Endodermal cell (in vitro differentiated cells): Measurements from ENCODE around the gene GNAI3. TPM values are rescaled to one million over a fixed set of nuclear protein-coding genes. Genes with fewer than 3 reads are reported as not detected.
A peak's percentile ranks its signal among the peaks of the same experiment; 100 is the strongest.

ENCODE experiments used
- DNase-seq: peaks from one replicate; pipeline ENCODE4 v3.0.0-alpha.2; 2017
- H3K27ac ChIP-seq: 2 replicates; pipeline ENCODE4 v1.5.1; 2013; ENCODE audit warnings: mild to moderate bottlenecking, low read depth, low read length, moderate library complexity
- H3K27me3 ChIP-seq: 2 replicates; pipeline ENCODE4 v1.6.1; 2013; ENCODE audit warnings: mild to moderate bottlenecking, low read length, moderate library complexity; ENCODE audit not compliant: insufficient read depth, control insufficient read depth, poor library complexity, severe bottlenecking
- H3K36me3 ChIP-seq: 2 replicates; pipeline ENCODE4 v1.7.0; 2013; ENCODE audit warnings: mild to moderate bottlenecking, low read length, moderate library complexity; ENCODE audit not compliant: control insufficient read depth, insufficient read depth
- H3K4me1 ChIP-seq: one replicate; pipeline ENCODE4 v1.7.0; 2013; ENCODE audit warnings: low read length; ENCODE audit not compliant: control insufficient read depth, insufficient read depth
- H3K4me3 ChIP-seq: 2 replicates; pipeline ENCODE4 v1.5.1; 2013; ENCODE audit warnings: mild to moderate bottlenecking, low read length, moderate library complexity
- H3K9ac ChIP-seq: 2 replicates; pipeline ENCODE4 v1.6.1; 2013; ENCODE audit warnings: mild to moderate bottlenecking, low read length, moderate library complexity; ENCODE audit not compliant: poor library complexity, severe bottlenecking; ENCODE audit errors: extremely low read depth
- H3K9me3 ChIP-seq: 2 replicates; pipeline ENCODE4 v1.6.1; 2013; ENCODE audit warnings: mild to moderate bottlenecking, low read length, moderate library complexity; ENCODE audit not compliant: control insufficient read depth
- H3K27ac Mint-ChIP-seq: 2 replicates; pipeline ENCODE4 v1.8.0; 2020; ENCODE audit warnings: mixed read lengths
- H3K27me3 Mint-ChIP-seq: 2 replicates; pipeline ENCODE4 v1.8.0; 2021; ENCODE audit warnings: mild to moderate bottlenecking, mixed read lengths; ENCODE audit not compliant: insufficient read depth
- H3K36me3 Mint-ChIP-seq: 2 replicates; pipeline ENCODE4 v1.8.0; 2020; ENCODE audit warnings: low read depth, mixed read lengths
- H3K4me1 Mint-ChIP-seq: 2 replicates; pipeline ENCODE4 v1.8.0; 2020; ENCODE audit warnings: mixed read lengths
- H3K4me3 Mint-ChIP-seq: 2 replicates; pipeline ENCODE4 v1.8.0; 2020; ENCODE audit warnings: mild to moderate bottlenecking, moderate library complexity, mixed read lengths
- H3K9me3 Mint-ChIP-seq: 2 replicates; pipeline ENCODE4 v1.8.0; 2020; ENCODE audit warnings: mild to moderate bottlenecking, mixed read lengths
- WGBS, 2 experiments: methylation state at CpG; one replicate each; pipeline versions ENCODE4 v1.1.5 to v1.1.7; 2013; ENCODE audit warnings: missing lambda C conversion rate in 2 of 2, mixed read lengths in 1 of 2; ENCODE audit not compliant: insufficient coverage in 1 of 2, insufficient read length in 1 of 2; 5-methylcytosine and 5-hydroxymethylcytosine counted together
- total RNA-seq, 2 donors: library from RNA; stranded (reverse); fragmentation: NEBNext Ultra II Directional in 1 of 2; extraction: Animal tissue kit (Norgen Biotek cat#: 25700) in 1 of 2; gene quantifications; 2 replicates in 1 of 2; 3 replicates in 1 of 2; pipeline ENCODE4 v1.2.1, GENCODE V29; 2021
- TF ChIP-seq, protein P1 (sequence below): fragments of 200-600 bp; sonication (generic); conservative IDR thresholded peaks from 2 replicates; pipeline ENCODE4 v1.5.0; 2021; ENCODE audit warnings: antibody characterized with exemption, mild to moderate bottlenecking

The GNAI3 gene
- total RNA-seq, 2 donors from 2014 or later: 10.1 to 10.9 TPM

GRCh38 chr1:109644670-109645069 lies 96.3 kb downstream of the GNAI3 start:
- Histone ChIP-seq H3K4me1 (no peaks in the 10 kb centered on the region), H3K27ac (no peak overlapping the region), H3K4me3 (no peak overlapping the region), H3K27me3 (peaks cover 5% of the 10 kb centered on the region), H3K9me3 (peaks cover 3% of the 10 kb centered on the region), H3K36me3 (no peaks in the 10 kb centered on the region), H3K9ac (no peak overlapping the region)
- Mint-ChIP-seq H3K4me1 (peaks cover 5% of the 10 kb centered on the region), H3K36me3 (no peaks in the 10 kb centered on the region), H3K9me3 (peaks cover 6% of the 10 kb centered on the region), H3K27me3 (peaks cover 16% of the 10 kb centered on the region), H3K4me3 (no peak overlapping the region), H3K27ac (no peak overlapping the region)
- TF ChIP-seq, protein P1, sequence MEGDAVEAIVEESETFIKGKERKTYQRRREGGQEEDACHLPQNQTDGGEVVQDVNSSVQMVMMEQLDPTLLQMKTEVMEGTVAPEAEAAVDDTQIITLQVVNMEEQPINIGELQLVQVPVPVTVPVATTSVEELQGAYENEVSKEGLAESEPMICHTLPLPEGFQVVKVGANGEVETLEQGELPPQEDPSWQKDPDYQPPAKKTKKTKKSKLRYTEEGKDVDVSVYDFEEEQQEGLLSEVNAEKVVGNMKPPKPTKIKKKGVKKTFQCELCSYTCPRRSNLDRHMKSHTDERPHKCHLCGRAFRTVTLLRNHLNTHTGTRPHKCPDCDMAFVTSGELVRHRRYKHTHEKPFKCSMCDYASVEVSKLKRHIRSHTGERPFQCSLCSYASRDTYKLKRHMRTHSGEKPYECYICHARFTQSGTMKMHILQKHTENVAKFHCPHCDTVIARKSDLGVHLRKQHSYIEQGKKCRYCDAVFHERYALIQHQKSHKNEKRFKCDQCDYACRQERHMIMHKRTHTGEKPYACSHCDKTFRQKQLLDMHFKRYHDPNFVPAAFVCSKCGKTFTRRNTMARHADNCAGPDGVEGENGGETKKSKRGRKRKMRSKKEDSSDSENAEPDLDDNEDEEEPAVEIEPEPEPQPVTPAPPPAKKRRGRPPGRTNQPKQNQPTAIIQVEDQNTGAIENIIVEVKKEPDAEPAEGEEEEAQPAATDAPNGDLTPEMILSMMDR: no peak
- 93 to 100% methylated on average over 3 to 10 of the region's 10 CpGs for WGBS, 2 experiments
- DNase-seq: no peak

DNA sequence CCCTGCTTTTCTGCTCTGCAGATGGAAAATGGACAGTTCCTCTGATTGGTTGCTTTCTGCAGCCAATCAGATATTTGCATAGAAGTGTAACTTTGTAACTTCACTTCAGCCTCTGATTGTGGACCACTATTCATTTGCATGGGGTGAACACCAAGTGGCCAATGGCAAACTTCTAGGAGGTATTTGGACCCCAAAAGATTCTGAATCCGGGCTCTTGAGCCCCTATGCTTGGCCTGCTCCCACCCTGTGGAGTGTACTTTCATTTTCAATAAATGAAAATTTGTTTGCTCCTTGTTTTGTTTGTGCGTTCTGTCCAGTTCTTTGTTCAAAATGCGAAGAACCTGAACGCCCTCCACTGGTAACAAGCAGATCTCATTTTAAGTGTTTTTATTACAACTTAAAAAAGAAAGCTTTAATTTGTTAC lies 101.1 kb downstream of the GNAI3 start:
- H3K9me3 ChIP-seq: peaks cover 3% of the 10 kb centered on the region
- Mint-ChIP-seq H3K27ac (no peak overlapping the region), H3K9me3 (peaks cover 6% of the 10 kb centered on the region), H3K36me3 (no peaks in the 10 kb centered on the region), H3K27me3 (peaks cover 35% of the 10 kb centered on the region), H3K4me3 (no peak overlapping the region), H3K4me1 (no peaks in the 10 kb centered on the region)
- no peaks in the 10 kb centered on the region for H3K4me1 ChIP-seq
- no peak for DNase-seq
- H3K9ac ChIP-seq: no peak overlapping the region
- TF ChIP-seq, protein P1: peak; percentile 30
- WGBS, 2 experiments: 83 to 89% methylated on average over 2 to 4 of the region's 4 CpGs
- no peak overlapping the region for H3K27ac ChIP-seq
- no peak overlapping the region for H3K4me3 ChIP-seq
- H3K27me3 ChIP-seq: peaks cover 39% of the 10 kb centered on the region
- no peaks in the 10 kb centered on the region for H3K36me3 ChIP-seq

DNA sequence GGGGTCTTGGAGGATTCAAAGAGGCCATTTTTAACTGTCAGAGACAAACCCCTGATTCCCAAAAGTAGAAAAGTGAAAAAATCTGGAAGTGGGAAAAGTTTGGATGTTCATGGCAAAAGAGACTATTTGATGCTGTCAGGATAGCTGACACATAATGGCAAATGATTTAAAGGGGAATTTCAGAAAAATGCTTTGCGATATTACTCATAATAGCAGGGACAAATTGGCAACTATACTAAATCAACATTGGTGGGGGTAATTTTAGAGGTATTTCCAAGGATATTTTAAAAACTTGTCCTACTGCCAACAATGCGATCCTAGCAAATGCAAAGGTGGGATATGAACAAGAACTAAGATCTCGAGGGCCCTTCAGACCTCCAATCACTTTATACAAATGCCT lies 102.2 kb downstream of the GNAI3 start:
- TF ChIP-seq, protein P1: no peak

More for the DNA sequence above, 102.2 kb downstream of the GNAI3 start:
- H3K9me3 Mint-ChIP-seq: peaks cover 6% of the 10 kb centered on the region
- no peaks in the 10 kb centered on the region for H3K36me3 ChIP-seq
- peaks cover 43% of the 10 kb centered on the region for H3K27me3 Mint-ChIP-seq
- peaks cover 3% of the 10 kb centered on the region for H3K9me3 ChIP-seq
- peaks cover 44% of the 10 kb centered on the region for H3K27me3 ChIP-seq
- H3K4me1 ChIP-seq: no peaks in the 10 kb centered on the region
- 89 to 100% methylated on average over 1 to 3 of the region's 3 CpGs for WGBS, 2 experiments
- no peak overlapping the region for H3K4me3 Mint-ChIP-seq
- peaks cover 3% of the 10 kb centered on the region for H3K4me1 Mint-ChIP-seq
- no peak overlapping the region for H3K27ac ChIP-seq
- H3K27ac Mint-ChIP-seq: no peak overlapping the region
- no peak for DNase-seq
- H3K4me3 ChIP-seq: no peak overlapping the region
- H3K9ac ChIP-seq: no peak overlapping the region
- H3K36me3 Mint-ChIP-seq: no peaks in the 10 kb centered on the region
